GM12892 (cell line): Measurements from ENCODE around the gene FUT3.

Experiments
- DNase-seq: peaks from one replicate; pipeline ENCODE4 v3.0.0; 2011; ENCODE audit not compliant: insufficient read length
- FAIRE-seq: peaks from 2 replicates; lab custom pipeline; 2011; peaks lifted over from hg19 to GRCh38; lab: Jason Lieb, UNC
- POLR2A ChIP-seq: IDR thresholded peaks from 2 replicates; pipeline ENCODE4 v1.6.1; 2011; ENCODE audit warnings: low read depth, low read length, control low read depth
- POLR2AphosphoS5 ChIP-seq: IDR thresholded peaks from 2 replicates; pipeline ENCODE4 v1.6.1; 2011; ENCODE audit warnings: low read depth, low read length, control low read depth
- TAF1 ChIP-seq: IDR thresholded peaks from 2 replicates; pipeline ENCODE4 v1.6.1; 2011; ENCODE audit warnings: low read depth, mild to moderate bottlenecking, control low read depth, low read length, borderline replicate concordance

Gene FUT3

DNA sequence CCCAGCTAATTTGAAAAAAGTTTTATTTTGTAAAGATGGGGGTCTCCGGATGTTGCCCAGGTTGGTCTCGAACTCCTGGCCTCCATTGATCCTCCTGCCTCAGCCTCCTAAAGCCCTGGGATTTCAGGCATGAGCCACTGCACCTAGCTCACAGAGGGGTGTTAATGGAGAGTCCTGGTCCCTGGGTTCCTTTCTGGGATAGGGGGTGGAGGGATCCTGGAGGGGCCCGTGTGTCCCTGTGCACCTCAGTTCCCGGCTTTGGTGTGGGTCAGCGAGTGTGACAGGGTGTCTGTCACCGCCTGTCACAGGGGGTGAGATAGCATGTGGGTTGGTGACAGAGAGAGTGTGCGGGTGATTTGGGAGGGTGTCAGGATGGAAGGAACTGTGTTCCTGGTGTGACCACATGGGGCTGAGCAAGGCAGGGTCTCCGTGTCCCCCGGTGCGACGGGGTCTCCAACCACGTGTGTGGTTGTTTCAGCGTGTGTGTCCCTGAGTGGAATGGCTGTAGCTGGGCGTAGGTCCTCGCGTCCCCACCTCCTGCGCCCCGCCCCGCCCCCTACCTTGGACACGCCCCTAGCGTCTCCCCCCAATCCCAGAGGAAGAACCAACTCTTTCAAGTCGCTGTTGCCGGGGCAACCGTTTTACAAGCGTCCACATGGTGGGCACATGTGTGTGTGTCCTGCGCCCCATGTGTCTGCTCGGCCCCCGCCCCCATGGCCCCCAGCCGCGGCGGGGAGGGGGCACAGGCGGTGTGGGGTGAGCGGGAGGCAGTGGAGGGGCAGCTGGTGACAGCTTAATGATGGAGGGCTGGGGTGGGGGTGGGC is 49.2 kb downstream of the FUT3 start:
- DNase-seq (no peak), FAIRE-seq (no peak)
- TF ChIP-seq TAF1: no peak
- TF ChIP-seq POLR2A: no peak
- TF ChIP-seq POLR2AphosphoS5: no peak

DNA sequence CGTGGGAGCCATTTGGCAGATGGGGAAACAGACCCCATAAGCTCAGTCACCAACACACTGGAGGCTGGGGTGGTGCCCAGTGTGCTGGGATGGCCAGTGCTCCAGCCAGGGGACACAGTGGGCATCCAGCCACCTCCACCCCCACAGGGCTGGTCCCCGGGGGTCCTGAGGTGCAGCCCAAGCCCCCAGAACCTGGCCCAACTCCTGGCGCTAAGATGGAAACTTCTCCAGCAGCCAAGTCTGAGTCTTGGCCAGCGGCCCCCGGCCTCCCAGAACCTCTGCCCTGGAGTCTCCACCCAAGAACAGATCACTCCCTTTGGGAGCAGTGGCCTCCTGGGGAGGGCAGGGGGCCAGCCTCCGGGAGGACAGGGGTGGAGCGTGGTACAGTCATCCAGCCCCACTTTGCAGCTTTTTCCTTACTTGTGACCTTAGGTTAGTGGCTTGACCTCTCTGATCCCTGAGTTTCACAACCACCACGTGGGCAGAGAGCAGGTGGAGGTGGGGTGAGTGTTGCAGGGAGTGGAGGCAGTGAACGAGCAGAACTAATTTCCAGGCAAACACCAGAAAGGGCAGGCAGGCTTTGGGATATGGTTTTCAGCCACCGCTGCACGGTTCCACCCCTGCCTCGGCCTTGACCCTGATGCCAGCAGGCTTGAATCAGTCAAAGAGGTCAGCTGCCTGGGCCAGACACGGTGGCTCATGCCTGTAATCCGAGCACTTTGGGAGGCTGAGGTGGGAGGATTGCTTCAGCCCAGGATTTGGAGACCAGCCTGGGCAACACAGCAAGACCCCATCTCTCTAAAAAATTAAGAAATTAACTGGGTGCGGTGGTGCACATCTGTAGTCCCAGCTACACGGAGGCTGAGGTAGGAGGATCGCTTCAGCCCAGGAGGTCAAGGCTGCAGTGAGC is 50.6 kb downstream of the FUT3 start:
- TF ChIP-seq POLR2A: no peak
- FAIRE-seq: no peak
- no peak for DNase-seq

- TF ChIP-seq TAF1: no peak
- no peak for TF ChIP-seq POLR2AphosphoS5
- TF ChIP-seq POLR2A: no peak
- DNase-seq: no peak
Observed at GRCh38 chr19:5799247-5800241, 51.7 kb downstream of the FUT3 start.

GRCh38 chr19:5798244-5798643 is 53.0 kb downstream of the FUT3 start:
- no peak for TF ChIP-seq POLR2AphosphoS5
- TF ChIP-seq TAF1: no peak
- TF ChIP-seq POLR2A: no peak
- FAIRE-seq (no peak), DNase-seq (no peak)

More at GRCh38 chr19:5799247-5800241, 51.7 kb downstream of the FUT3 start:
- no peak for FAIRE-seq

GRCh38 chr19:5795382-5795919 is 55.8 kb downstream of the FUT3 start:
- no peak for FAIRE-seq
- DNase-seq: no peak
- no peak for TF ChIP-seq TAF1
- no peak for TF ChIP-seq POLR2AphosphoS5
- no peak for TF ChIP-seq POLR2A

DNA sequence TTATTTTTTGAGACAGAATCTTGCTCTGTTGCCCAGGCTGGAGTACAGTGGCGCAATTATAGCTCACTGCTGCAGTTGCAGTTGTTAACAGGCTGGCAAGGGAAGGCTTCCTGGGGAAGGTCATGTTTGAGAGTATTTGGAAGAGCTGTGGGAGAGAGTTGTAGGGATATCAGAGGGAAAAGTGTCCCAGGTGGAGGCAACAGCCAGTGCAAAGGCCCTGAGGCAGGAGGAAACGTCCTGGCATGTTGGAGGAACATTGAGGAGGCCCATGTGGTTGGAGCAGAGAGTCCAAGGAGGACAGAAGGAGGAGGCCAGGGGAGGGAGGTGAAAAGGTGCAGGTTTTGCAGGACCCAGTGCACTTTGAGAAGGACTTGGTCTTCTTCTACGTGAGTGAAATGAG is 58.1 kb downstream of the FUT3 start:
- TF ChIP-seq TAF1: no peak
- no peak for TF ChIP-seq POLR2AphosphoS5
- no peak for TF ChIP-seq POLR2A
- FAIRE-seq (no peak), DNase-seq (no peak)
